H9 (cell line): ENCODE results near the gene BACH2. TPM values are rescaled to one million over a fixed set of nuclear protein-coding genes. Genes with fewer than 3 reads are reported as not detected.
A peak's percentile ranks its signal among the peaks of the same experiment; 100 is the strongest.

Experiments used
- DNase-seq: peaks from one replicate; pipeline ENCODE4 v3.0.0-alpha.2; 2017
- H2AFZ ChIP-seq: one replicate; pipeline ENCODE4 v1.6.1; 2013; ENCODE audit warnings: mild to moderate bottlenecking, low read length, control low read depth, moderate library complexity
- H2AK5ac ChIP-seq: 2 replicates; pipeline ENCODE4 v1.6.1; 2013; ENCODE audit warnings: low read length, control low read depth, mixed read lengths; ENCODE audit not compliant: insufficient read length
- H2BK120ac ChIP-seq: one replicate; pipeline ENCODE4 v1.6.1; 2013; ENCODE audit warnings: low read depth, mild to moderate bottlenecking, low read length, control low read depth, inconsistent platforms; ENCODE audit not compliant: poor library complexity, severe bottlenecking
- H2BK12ac ChIP-seq: 2 replicates; pipeline ENCODE4 v1.6.1; 2013; ENCODE audit warnings: low read length, control low read depth, mixed read lengths, low read depth; ENCODE audit not compliant: insufficient read length
- H2BK15ac ChIP-seq: 2 replicates; pipeline ENCODE4 v1.6.1; 2013; ENCODE audit warnings: low read depth, low read length, control low read depth
- H2BK20ac ChIP-seq: one replicate; pipeline ENCODE4 v1.6.1; 2013; ENCODE audit warnings: low read depth, mild to moderate bottlenecking, low read length, control low read depth, inconsistent platforms; ENCODE audit not compliant: poor library complexity, severe bottlenecking
- H2BK5ac ChIP-seq: 2 replicates; pipeline ENCODE4 v1.6.1; 2013; ENCODE audit warnings: low read length, control low read depth, mixed read lengths; ENCODE audit not compliant: insufficient read length
- H3K14ac ChIP-seq: 2 replicates; pipeline ENCODE4 v1.6.1; 2013; ENCODE audit warnings: low read length, control low read depth; ENCODE audit not compliant: insufficient read depth
- H3K18ac ChIP-seq: 2 replicates; pipeline ENCODE4 v1.6.1; 2013; ENCODE audit warnings: low read depth, mild to moderate bottlenecking, mixed read lengths, low read length, control low read depth; ENCODE audit not compliant: insufficient read length
- H3K23ac ChIP-seq: 2 replicates; pipeline ENCODE4 v1.6.1; 2013; ENCODE audit warnings: low read length, control low read depth, mixed read lengths, low read depth; ENCODE audit not compliant: insufficient read length
- H3K23me2 ChIP-seq: 2 replicates; pipeline ENCODE4 v1.6.1; 2013; ENCODE audit warnings: low read depth, mild to moderate bottlenecking, mixed read lengths, low read length, control low read depth; ENCODE audit not compliant: insufficient read length, poor library complexity, severe bottlenecking
- H3K27ac ChIP-seq: 2 replicates; pipeline ENCODE4 v1.5.1; 2013; ENCODE audit warnings: low read length, control low read depth, mixed read lengths, low read depth; ENCODE audit not compliant: insufficient read length
- H3K27me3 ChIP-seq: 2 replicates; pipeline ENCODE4 v1.6.1; 2013; ENCODE audit warnings: low read length, control low read depth, inconsistent platforms; ENCODE audit not compliant: insufficient read depth
- H3K4ac ChIP-seq: 2 replicates; pipeline ENCODE4 v1.6.1; 2013; ENCODE audit warnings: low read depth, mild to moderate bottlenecking, control low read depth, inconsistent platforms, low read length, moderate library complexity
- H3K4me1 ChIP-seq: 2 replicates; pipeline ENCODE4 v1.6.1; 2013; ENCODE audit warnings: low read length, control low read depth, inconsistent platforms; ENCODE audit not compliant: insufficient read depth
- H3K4me2 ChIP-seq: 2 replicates; pipeline ENCODE4 v1.6.1; 2013; ENCODE audit warnings: low read length, control low read depth, mixed read lengths; ENCODE audit not compliant: insufficient read length, insufficient read depth
- H3K56ac ChIP-seq: 2 replicates; pipeline ENCODE4 v1.6.1; 2013; ENCODE audit warnings: low read depth, mild to moderate bottlenecking, mixed read lengths, low read length, control low read depth; ENCODE audit not compliant: insufficient read length
- H3K79me1 ChIP-seq: 2 replicates; pipeline ENCODE4 v1.6.1; 2013; ENCODE audit warnings: low read depth, mild to moderate bottlenecking, moderate library complexity, low read length, control low read depth, inconsistent platforms; ENCODE audit not compliant: insufficient read depth, poor library complexity, severe bottlenecking
- H3K79me2 ChIP-seq: 2 replicates; pipeline ENCODE4 v1.6.1; 2013; ENCODE audit warnings: low read length, control low read depth, inconsistent platforms; ENCODE audit not compliant: insufficient read depth
- H3K9ac ChIP-seq: 2 replicates; pipeline ENCODE4 v1.6.1; 2013; ENCODE audit warnings: low read length, control low read depth, mixed read lengths; ENCODE audit not compliant: insufficient read length; ENCODE audit errors: extremely low read depth
- H3K9me3 ChIP-seq: one replicate; pipeline ENCODE4 v1.6.1; 2013; ENCODE audit warnings: low read depth, low read length, inconsistent platforms; ENCODE audit not compliant: control insufficient read depth
- H3T11ph ChIP-seq: one replicate; pipeline ENCODE4 v1.6.1; 2013; ENCODE audit warnings: mild to moderate bottlenecking, low read length, control low read depth, inconsistent platforms
- H4K20me1 ChIP-seq: one replicate; pipeline ENCODE4 v1.6.1; 2013; ENCODE audit not compliant: control insufficient read depth, insufficient read length, insufficient read depth
- H4K5ac ChIP-seq: 2 replicates; pipeline ENCODE4 v1.6.1; 2013; ENCODE audit warnings: low read depth, mild to moderate bottlenecking, mixed read lengths, low read length, control low read depth; ENCODE audit not compliant: insufficient read length
- H4K8ac ChIP-seq: replicated peaks from 2 replicates; pipeline ENCODE4 v1.6.1; 2013; ENCODE audit warnings: low read length, control low read depth, mixed read lengths, low read depth; ENCODE audit not compliant: insufficient read length
- H4K91ac ChIP-seq: 2 replicates; pipeline ENCODE4 v1.6.1; 2013; ENCODE audit warnings: low read depth, mild to moderate bottlenecking, moderate library complexity, mixed read lengths, low read length, control low read depth; ENCODE audit not compliant: insufficient read length
- H3K27ac Mint-ChIP-seq, 3 experiments: 2 replicates in 2 of 3; 3 replicates in 1 of 3; pipeline ENCODE4 v1.8.0; 2020 to 2021; ENCODE audit warnings: mixed read lengths in 3 of 3, mild to moderate bottlenecking in 1 of 3, moderate library complexity in 1 of 3
- H3K27me3 Mint-ChIP-seq: 2 replicates; pipeline ENCODE4 v1.8.0; 2021; ENCODE audit warnings: low read depth, mild to moderate bottlenecking, moderate library complexity, mixed read lengths
- H3K36me3 Mint-ChIP-seq, 3 experiments: 2 replicates in 2 of 3; 3 replicates in 1 of 3; pipeline ENCODE4 v1.8.0; 2020 to 2021; ENCODE audit warnings: low read depth in 3 of 3, mixed read lengths in 3 of 3; ENCODE audit not compliant: insufficient read depth in 1 of 3
- H3K4me1 Mint-ChIP-seq, 2 experiments: 2 replicates each; pipeline ENCODE4 v1.8.0; 2020; ENCODE audit warnings: mixed read lengths in 2 of 2
- H3K4me3 Mint-ChIP-seq, 2 experiments: 2 replicates in 1 of 2; 3 replicates in 1 of 2; pipeline ENCODE4 v1.8.0; 2020 to 2021; ENCODE audit warnings: mild to moderate bottlenecking in 2 of 2, mixed read lengths in 2 of 2, moderate library complexity in 1 of 2
- H3K9me3 Mint-ChIP-seq, 2 experiments: 2 replicates in 1 of 2; 3 replicates in 1 of 2; pipeline ENCODE4 v1.8.0; 2020; ENCODE audit warnings: mild to moderate bottlenecking in 2 of 2, mixed read lengths in 2 of 2, moderate library complexity in 1 of 2
- CTCF ChIP-seq: fragments of 200-600 bp; sonication (generic); conservative IDR thresholded peaks from 3 replicates; pipeline ENCODE4 v1.8.0; 2021; ENCODE audit warnings: antibody characterized with exemption, mild to moderate bottlenecking
- WGBS: extraction: QIAGEN DNeasy Blood & Tissue Kit; methylation state at CpG from one replicate; pipeline ENCODE4 v1.1.7; 2013; ENCODE audit warnings: missing lambda C conversion rate, low lambda C conversion rate, mixed read lengths; ENCODE audit not compliant: insufficient read length; ENCODE audit errors: extremely low coverage; 5-methylcytosine and 5-hydroxymethylcytosine counted together
- total RNA-seq: library from RNA; stranded (reverse); gene quantifications from 2 replicates; pipeline ENCODE4 v1.2.1, GENCODE V29; 2021

The BACH2 gene
- total RNA-seq, 1 experiment from 2014 or later, result 2.0 TPM

GRCh38 chr6:90294614-90294988, 2.0 kb downstream of the BACH2 start:
- no peak overlapping the region for H4K91ac ChIP-seq
- H2BK15ac ChIP-seq, result no peak overlapping the region
- peaks cover 18% of the 10 kb centered on the region; the same call in 1 of the 2 replicates for H3K27me3 ChIP-seq
- WGBS, result no CpG with 5 or more reads among the region's 15 CpGs
- TF ChIP-seq CTCF, result no peak
- H3K4me3 Mint-ChIP-seq, result peak overlapping the region; percentile 64 to 85
- H3K79me2 ChIP-seq, result no peaks in the 10 kb centered on the region
- no peak overlapping the region for H3K14ac ChIP-seq
- H2BK5ac ChIP-seq, result no peak overlapping the region
- no peak overlapping the region for H3K23ac ChIP-seq
- H2AFZ ChIP-seq, result no peak overlapping the region
- H4K5ac ChIP-seq, result no peak overlapping the region
- peaks cover 20% of the 10 kb centered on the region for H3K23me2 ChIP-seq
- H2BK12ac ChIP-seq, result no peak overlapping the region
- no peaks in the 10 kb centered on the region for H3K79me1 ChIP-seq
- no peak overlapping the region for H2AK5ac ChIP-seq
- 0 out of 7 replicates have a peak, but pooled peaks cover 0 to under 1% (median 0%) of the 10 kb centered on the region in 3 experiments for H3K36me3 Mint-ChIP-seq
- H4K8ac ChIP-seq, result no peak overlapping the region
- no peak overlapping the region for H3K4ac ChIP-seq
- peaks cover 52% of the 10 kb centered on the region for H3K27me3 Mint-ChIP-seq
- no peak overlapping the region for H3K56ac ChIP-seq
- no peaks in the 10 kb centered on the region for H4K20me1 ChIP-seq
- no peak overlapping the region for H3K27ac ChIP-seq
- no peak overlapping the region for H2BK120ac ChIP-seq
- H2BK20ac ChIP-seq, result no peak overlapping the region
- no peaks in the 10 kb centered on the region for H3K9me3 ChIP-seq
- DNase-seq, result peak; percentile 36
- H3K4me1 ChIP-seq, result no peaks in the 10 kb centered on the region; the same call in 1 of the 2 replicates
- H3T11ph ChIP-seq, result no peak overlapping the region
- peak overlapping the region; percentile 91 for H3K4me2 ChIP-seq
- H3K4me1 Mint-ChIP-seq, result peaks cover 26 to 32% of the 10 kb centered on the region in 2 experiments
- H3K18ac ChIP-seq, result no peak overlapping the region
- no peak overlapping the region for H3K9ac ChIP-seq
- H3K27ac Mint-ChIP-seq, result no peak overlapping the region
- no peaks in the 10 kb centered on the region; a peak in 1 of 5 replicates for H3K9me3 Mint-ChIP-seq
